BLaER1 (cell line): Measurements from ENCODE around the gene TPRA1.
A peak's percentile ranks its signal among the peaks of the same experiment; 100 is the strongest.

Experiments used
- H3K27ac ChIP-seq: shearing (Covaris generic); formaldehyde crosslinking; 2 replicates; pipeline ENCODE4 v1.8.1; 2022
- H3K27me3 ChIP-seq: shearing (Covaris generic); formaldehyde crosslinking; 2 replicates; pipeline ENCODE4 v1.8.1; 2022
- H3K36me3 ChIP-seq: shearing (Covaris generic); formaldehyde crosslinking; 2 replicates; pipeline ENCODE4 v1.8.1; 2022
- H3K4me1 ChIP-seq: shearing (Covaris generic); formaldehyde crosslinking; 2 replicates; pipeline ENCODE4 v1.8.1; 2022
- H3K4me2 ChIP-seq: shearing (Covaris generic); formaldehyde crosslinking; 2 replicates; pipeline ENCODE4 v1.8.1; 2022
- H3K4me3 ChIP-seq: shearing (Covaris generic); formaldehyde crosslinking; 2 replicates; pipeline ENCODE4 v1.8.1; 2022
- H3K9ac ChIP-seq: shearing (Covaris generic); formaldehyde crosslinking; 2 replicates; pipeline ENCODE4 v1.8.1; 2022
- H3K9me3 ChIP-seq: shearing (Covaris generic); formaldehyde crosslinking; 2 replicates; pipeline ENCODE4 v1.8.1; 2022
- H4K20me1 ChIP-seq: shearing (Covaris generic); formaldehyde crosslinking; 2 replicates; pipeline ENCODE4 v1.8.1; 2022
- Cebpa-rat ChIP-seq: shearing (Covaris generic); IDR thresholded peaks from 2 replicates; pipeline ENCODE4 v1.8.1; 2022

Gene TPRA1

DNA sequence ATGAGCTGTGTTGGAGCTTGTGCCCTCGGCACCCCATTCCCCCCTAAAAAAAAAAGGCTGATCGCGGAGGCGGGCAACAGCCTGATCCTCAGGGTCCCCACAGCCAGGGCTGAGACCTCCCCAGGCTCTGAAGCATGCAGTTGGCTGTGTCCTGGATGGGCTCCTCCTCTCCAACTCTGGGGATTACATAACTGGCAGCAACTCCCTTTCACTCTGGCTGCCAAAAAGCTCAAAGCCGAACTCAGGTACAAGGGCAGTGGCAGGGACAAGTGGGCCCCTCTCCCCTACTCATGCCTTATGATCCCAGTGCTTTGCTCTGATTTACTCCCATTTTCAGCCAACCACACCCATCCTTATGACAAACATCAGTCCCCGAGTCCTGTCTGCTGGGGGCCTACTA lies 18.3 kb downstream of the TPRA1 start:
- H3K27me3 ChIP-seq: no peaks in the 10 kb centered on the region
- TF ChIP-seq Cebpa-rat: no peak
- no peak overlapping the region for H3K4me2 ChIP-seq
- no peak overlapping the region for H3K9ac ChIP-seq
- no peaks in the 10 kb centered on the region for H3K9me3 ChIP-seq
- H3K36me3 ChIP-seq: peaks cover 84% of the 10 kb centered on the region
- no peak overlapping the region for H3K27ac ChIP-seq
- no peak overlapping the region for H3K4me3 ChIP-seq
- peaks cover 48% of the 10 kb centered on the region for H4K20me1 ChIP-seq
- peaks cover 37% of the 10 kb centered on the region for H3K4me1 ChIP-seq

DNA sequence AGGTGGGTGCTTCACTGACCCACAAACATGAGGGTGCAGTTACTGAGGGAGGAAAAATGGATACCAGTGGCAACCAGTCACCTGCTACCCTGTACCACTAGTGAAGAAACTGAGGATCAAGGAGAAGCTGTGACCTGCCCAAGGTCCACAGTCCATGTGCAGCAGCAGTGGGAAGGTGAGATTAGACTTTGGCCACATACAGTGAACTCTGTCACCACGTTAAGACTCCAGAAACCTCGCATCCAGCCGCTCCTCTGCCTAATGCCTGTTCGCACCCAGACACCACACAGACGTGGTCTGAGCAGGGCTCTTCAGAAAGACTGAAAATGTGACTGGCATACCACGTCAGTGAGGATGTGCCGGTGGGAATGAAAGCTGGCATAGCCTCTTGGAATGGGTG lies 20.0 kb downstream of the TPRA1 start:
- Histone ChIP-seq H4K20me1 (peaks cover 37% of the 10 kb centered on the region), H3K4me1 (peaks cover 30% of the 10 kb centered on the region), H3K27me3 (no peaks in the 10 kb centered on the region), H3K36me3 (peaks cover 69% of the 10 kb centered on the region), H3K4me3 (no peak overlapping the region), H3K4me2 (peak overlapping the region; percentile 59), H3K9me3 (no peaks in the 10 kb centered on the region), H3K27ac (no peak overlapping the region), H3K9ac (no peak overlapping the region)
- no peak for TF ChIP-seq Cebpa-rat

DNA sequence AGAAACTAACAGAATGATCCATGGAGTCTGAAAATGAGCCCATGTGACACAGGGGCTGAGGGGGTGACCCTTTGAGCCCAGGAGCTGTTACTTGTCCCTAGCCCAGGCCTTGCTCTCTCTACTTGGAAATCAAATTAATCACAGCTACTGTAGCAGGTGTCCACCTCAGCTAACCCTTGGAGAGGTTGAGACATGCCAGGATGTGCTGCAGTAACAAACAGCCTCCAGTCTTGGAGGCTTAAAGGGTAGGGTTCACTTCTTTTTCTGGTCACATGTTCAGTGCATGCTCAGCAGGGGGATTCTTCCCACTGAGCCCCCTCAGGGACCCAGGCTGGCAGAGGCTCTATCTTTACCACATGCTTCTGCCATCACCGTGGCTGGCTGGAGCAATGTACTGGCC lies 21.4 kb downstream of the TPRA1 start:
- Histone ChIP-seq H3K27ac (no peak overlapping the region), H3K9ac (no peak overlapping the region), H3K4me2 (peak overlapping the region; percentile 59), H3K36me3 (peaks cover 61% of the 10 kb centered on the region), H3K4me1 (peaks cover 25% of the 10 kb centered on the region), H3K27me3 (no peaks in the 10 kb centered on the region), H4K20me1 (peaks cover 24% of the 10 kb centered on the region), H3K4me3 (no peak overlapping the region), H3K9me3 (no peaks in the 10 kb centered on the region)
- TF ChIP-seq Cebpa-rat: no peak

DNA sequence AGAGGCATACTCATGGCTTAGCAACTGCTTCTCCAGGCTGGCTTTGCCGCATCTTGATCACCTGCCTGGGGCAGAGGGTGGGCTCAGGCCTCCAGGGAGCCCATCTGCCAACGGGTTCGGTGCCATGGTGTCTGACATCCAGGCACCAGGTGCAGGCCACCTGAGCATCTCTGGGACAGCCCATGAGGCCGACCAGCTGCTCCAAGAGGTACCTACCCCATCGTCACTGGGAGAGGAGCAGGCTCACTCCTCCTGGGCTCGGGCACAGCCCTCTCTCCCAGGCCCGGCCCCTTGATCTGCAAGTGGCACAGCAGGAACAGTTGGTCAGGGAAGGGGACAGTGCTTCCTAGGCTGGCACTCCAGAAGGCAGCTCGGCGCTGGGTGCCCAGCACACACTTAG lies 21.9 kb downstream of the TPRA1 start:
- Histone ChIP-seq H4K20me1 (peaks cover 19% of the 10 kb centered on the region; the same call in 1 of the 2 replicates), H3K9me3 (no peaks in the 10 kb centered on the region), H3K4me2 (no peak overlapping the region), H3K4me3 (no peak overlapping the region), H3K4me1 (peaks cover 25% of the 10 kb centered on the region), H3K36me3 (peaks cover 56% of the 10 kb centered on the region), H3K27me3 (no peaks in the 10 kb centered on the region), H3K27ac (no peak overlapping the region), H3K9ac (no peak overlapping the region)
- no peak for TF ChIP-seq Cebpa-rat

DNA sequence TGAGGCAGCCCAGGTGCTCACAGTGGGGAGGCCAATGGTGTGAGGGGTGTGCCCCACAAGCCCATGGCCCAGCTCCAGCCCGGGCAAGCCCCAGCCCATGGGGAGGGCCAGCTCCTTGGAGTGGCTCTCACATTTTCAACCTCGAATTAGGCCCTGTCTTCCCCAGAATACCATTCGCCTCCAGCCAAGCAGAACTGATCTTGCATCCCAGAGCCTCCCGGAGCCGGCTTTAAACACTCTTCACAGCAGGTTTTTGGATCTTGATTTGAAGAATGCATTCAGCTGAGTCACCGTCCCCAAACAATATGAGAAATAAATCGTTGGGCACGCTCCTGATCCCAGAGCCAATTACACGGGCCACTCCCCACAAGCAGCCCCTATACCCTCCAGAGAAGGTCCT lies 23.7 kb downstream of the TPRA1 start:
- Histone ChIP-seq H3K4me2 (no peak overlapping the region), H3K4me3 (no peak overlapping the region), H4K20me1 (0 out of 2 replicates have a peak, but pooled peaks cover 8% of the 10 kb centered on the region), H3K36me3 (peaks cover 38% of the 10 kb centered on the region), H3K27ac (no peak overlapping the region), H3K4me1 (peaks cover 25% of the 10 kb centered on the region), H3K9ac (no peak overlapping the region), H3K9me3 (no peaks in the 10 kb centered on the region), H3K27me3 (no peaks in the 10 kb centered on the region)
- no peak for TF ChIP-seq Cebpa-rat

DNA sequence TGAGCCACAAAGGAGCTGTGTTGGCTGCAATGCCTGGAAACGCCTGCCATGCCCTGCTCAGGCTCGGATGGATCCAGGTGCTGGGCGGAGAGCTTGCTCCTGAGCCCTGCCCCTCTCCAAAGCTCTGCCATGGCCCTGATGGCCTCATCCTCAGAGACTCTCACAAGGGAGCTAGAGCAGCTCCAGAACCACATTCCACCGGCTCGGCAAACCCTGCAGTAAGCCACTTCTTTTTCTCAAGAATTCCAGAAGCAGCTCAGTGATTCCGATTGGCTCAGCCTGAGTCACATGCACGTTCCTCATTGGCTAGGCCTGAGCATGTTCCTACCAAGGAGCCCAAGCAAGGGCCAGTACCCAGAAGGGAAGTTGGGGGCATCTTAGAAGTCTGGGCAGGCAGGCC lies 24.8 kb downstream of the TPRA1 start:
- Histone ChIP-seq H4K20me1 (0 out of 2 replicates have a peak, but pooled peaks cover 7% of the 10 kb centered on the region), H3K9ac (no peak overlapping the region), H3K27me3 (no peaks in the 10 kb centered on the region), H3K9me3 (no peaks in the 10 kb centered on the region), H3K4me3 (no peak overlapping the region), H3K4me2 (no peak overlapping the region), H3K4me1 (peaks cover 25% of the 10 kb centered on the region), H3K27ac (no peak overlapping the region), H3K36me3 (peaks cover 27% of the 10 kb centered on the region)
- no peak for TF ChIP-seq Cebpa-rat

DNA sequence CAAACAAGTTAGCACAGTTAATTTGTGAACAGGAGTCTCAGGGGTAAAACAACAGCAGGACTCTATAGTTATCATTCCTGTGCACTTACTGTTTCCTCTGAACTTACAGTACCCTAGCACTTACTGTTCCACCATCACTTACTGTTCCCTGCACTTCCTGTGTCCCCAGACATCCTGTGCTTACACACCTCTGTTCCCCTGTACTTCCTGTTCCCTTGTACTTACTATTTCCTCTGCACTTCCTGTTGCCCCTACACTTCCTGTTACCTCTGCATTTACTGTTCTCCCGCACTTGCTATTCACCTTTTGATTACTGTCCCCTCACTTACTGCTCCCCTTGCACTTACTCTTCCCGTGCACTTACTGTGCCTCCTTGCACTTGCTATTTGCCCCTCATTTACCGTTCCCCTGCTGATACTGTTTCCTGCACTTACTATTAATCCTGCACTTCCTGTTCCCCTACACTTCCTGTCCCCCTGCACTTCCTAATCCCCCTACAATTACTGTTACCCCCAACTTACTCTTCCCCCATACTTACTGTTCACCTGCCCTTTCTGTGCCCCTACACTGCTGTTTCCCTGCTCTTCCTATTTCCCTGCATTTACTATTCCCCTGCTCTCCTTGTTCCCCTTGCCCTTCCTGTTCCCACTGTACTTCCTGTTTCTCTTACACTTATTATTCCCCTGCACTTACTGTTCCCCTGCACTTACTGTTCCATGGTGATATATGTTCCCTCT lies 30.3 kb downstream of the TPRA1 start:
- peak overlapping the region; percentile 28 for H3K4me2 ChIP-seq
- H3K27ac ChIP-seq: 0 out of 2 replicates have a peak overlapping the region, but pooled peaks have one; percentile 7
- no peak overlapping the region for H3K4me3 ChIP-seq
- H3K36me3 ChIP-seq: peaks cover 6% of the 10 kb centered on the region; the same call in 1 of the 2 replicates
- no peak for TF ChIP-seq Cebpa-rat
- H3K9ac ChIP-seq: no peak overlapping the region
- peaks cover 15% of the 10 kb centered on the region; the same call in 1 of the 2 replicates for H3K4me1 ChIP-seq
- no peaks in the 10 kb centered on the region for H4K20me1 ChIP-seq
- peaks cover 11% of the 10 kb centered on the region for H3K9me3 ChIP-seq
- H3K27me3 ChIP-seq: no peaks in the 10 kb centered on the region

DNA sequence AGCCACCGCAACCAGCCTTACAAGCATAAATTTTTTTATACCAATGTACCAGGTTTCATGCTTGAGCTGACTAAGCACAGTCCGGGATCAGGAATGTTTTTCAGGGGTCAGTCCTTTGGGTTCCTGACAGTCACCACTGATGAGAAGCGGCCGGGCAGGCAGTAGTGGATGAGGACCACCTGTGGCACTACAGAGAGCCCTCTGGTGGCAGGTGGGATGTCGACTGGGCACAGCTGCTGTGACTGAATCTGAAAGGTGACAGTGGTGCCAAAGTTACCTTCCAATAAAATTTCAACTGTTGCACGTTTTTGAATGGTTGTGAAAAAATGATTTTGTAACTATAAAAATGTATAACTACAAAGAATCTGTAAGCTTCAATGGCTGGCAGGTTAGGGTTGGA lies 34.0 kb downstream of the TPRA1 start:
- no peak for TF ChIP-seq Cebpa-rat
- Histone ChIP-seq H3K36me3 (peaks cover 6% of the 10 kb centered on the region; the same call in 1 of the 2 replicates), H3K4me3 (no peak overlapping the region), H3K4me1 (peaks cover 35% of the 10 kb centered on the region), H3K27ac (no peak overlapping the region), H3K4me2 (no peak overlapping the region), H4K20me1 (no peaks in the 10 kb centered on the region), H3K9ac (no peak overlapping the region), H3K9me3 (peaks cover 11% of the 10 kb centered on the region), H3K27me3 (no peaks in the 10 kb centered on the region)

DNA sequence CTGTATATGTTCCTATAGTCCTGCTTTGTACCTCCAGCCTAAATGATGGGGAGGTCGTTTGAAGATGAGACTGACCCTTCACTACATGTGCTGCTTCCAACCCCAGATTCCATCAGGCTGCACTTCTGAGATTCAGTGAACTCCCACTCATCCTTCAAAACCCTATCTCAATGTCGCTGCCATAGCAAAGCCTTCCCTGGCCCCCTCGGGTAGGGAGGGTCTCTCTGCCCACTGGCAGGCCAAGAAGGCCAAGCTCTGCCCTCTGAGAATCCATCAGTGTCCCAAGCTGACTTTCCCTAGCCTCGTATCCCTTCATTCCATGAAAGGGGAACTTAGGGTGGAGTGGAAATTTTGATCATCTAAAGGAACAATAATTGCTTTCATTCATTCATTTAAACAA lies 35.4 kb downstream of the TPRA1 start:
- Histone ChIP-seq H3K4me2 (no peak overlapping the region), H3K9ac (no peak overlapping the region), H3K4me1 (peaks cover 36% of the 10 kb centered on the region), H3K27me3 (no peaks in the 10 kb centered on the region), H3K27ac (no peak overlapping the region), H3K9me3 (peaks cover 9% of the 10 kb centered on the region), H3K36me3 (peaks cover 6% of the 10 kb centered on the region; the same call in 1 of the 2 replicates), H3K4me3 (no peak overlapping the region), H4K20me1 (0 out of 2 replicates have a peak, but pooled peaks cover 4% of the 10 kb centered on the region)
- no peak for TF ChIP-seq Cebpa-rat

DNA sequence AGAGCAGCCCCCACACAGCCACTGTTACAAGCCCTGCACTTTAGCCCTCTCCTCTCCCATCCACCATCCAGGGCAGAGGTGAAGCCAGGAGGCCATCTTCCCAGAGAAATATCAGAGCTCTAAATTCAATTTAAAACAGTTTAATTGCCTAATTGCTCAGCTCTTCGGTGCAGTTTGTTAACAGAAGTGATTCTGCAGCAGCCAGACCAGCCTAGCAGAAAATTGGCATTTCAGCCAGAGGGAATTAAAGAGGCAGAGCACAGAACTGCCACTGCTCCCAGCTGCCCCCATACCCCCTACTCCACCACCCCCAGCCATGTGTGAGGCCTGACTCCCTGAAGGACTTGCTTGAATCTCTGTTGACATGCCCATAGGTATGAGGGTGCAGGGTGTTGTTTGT lies 38.5 kb downstream of the TPRA1 start:
- no peak for TF ChIP-seq Cebpa-rat
- Histone ChIP-seq H3K9me3 (no peaks in the 10 kb centered on the region), H3K36me3 (no peaks in the 10 kb centered on the region), H4K20me1 (0 out of 2 replicates have a peak, but pooled peaks cover 4% of the 10 kb centered on the region), H3K4me2 (peak overlapping the region; percentile 55), H3K27ac (no peak overlapping the region), H3K4me3 (no peak overlapping the region), H3K27me3 (no peaks in the 10 kb centered on the region), H3K4me1 (peaks cover 39% of the 10 kb centered on the region), H3K9ac (no peak overlapping the region)
